GM12865 (cell line): ENCODE results near the gene NCOA7.
A peak's percentile ranks its signal among the peaks of the same experiment; 100 is the strongest.

Experiments used
- DNase-seq: peaks from one replicate; pipeline ENCODE4 v3.0.0; 2010; ENCODE audit warnings: low read depth
- H3K4me3 ChIP-seq: 2 replicates; pipeline ENCODE4 v1.5.1; 2011; ENCODE audit warnings: mild to moderate bottlenecking, low read depth, low read length, control low read depth
- CTCF ChIP-seq: IDR thresholded peaks from 2 replicates; pipeline ENCODE4 v1.5.1; 2011; ENCODE audit warnings: low read length, control low read depth, low read depth, inconsistent platforms; ENCODE audit not compliant: insufficient read depth; ENCODE audit errors: missing control alignments

The NCOA7 gene

GRCh38 chr6:125812394-125813292, 21.9 kb downstream of the NCOA7 start:
- DNase-seq = no peak
- H3K4me3 ChIP-seq = no peak overlapping the region
- no peak for TF ChIP-seq CTCF

GRCh38 chr6:125814481-125814880, 23.7 kb downstream of the NCOA7 start:
- peak overlapping the region; percentile 54 for H3K4me3 ChIP-seq
- DNase-seq = no peak
- no peak for TF ChIP-seq CTCF

GRCh38 chr6:125815080-125815910, 24.5 kb downstream of the NCOA7 start:
- TF ChIP-seq CTCF = no peak
- DNase-seq = no peak
- peak overlapping the region; percentile 54 for H3K4me3 ChIP-seq

- DNase-seq = no peak
- TF ChIP-seq CTCF = no peak
- no peak overlapping the region; the same call in 1 of the 2 replicates for H3K4me3 ChIP-seq
Observed at GRCh38 chr6:125816828-125817280, 26.1 kb downstream of the NCOA7 start.

- TF ChIP-seq CTCF = no peak
- peak overlapping the region; percentile 39 for H3K4me3 ChIP-seq
- peak; percentile 46 for DNase-seq
Observed at GRCh38 chr6:125818225-125818657, 27.5 kb downstream of the NCOA7 start.

- no peak for DNase-seq
- no peak overlapping the region for H3K4me3 ChIP-seq
- TF ChIP-seq CTCF = no peak
Observed at GRCh38 chr6:125818772-125819260, 28.1 kb downstream of the NCOA7 start.
